ENCODE results near the gene PPIL6. TPM values are rescaled to one million over a fixed set of nuclear protein-coding genes. Genes with fewer than 3 reads are reported as not detected.
A peak's percentile ranks its signal among the peaks of the same experiment; 100 is the strongest.
"Not testable (repeated sequence)": the region's sequence is repeated elsewhere in the genome, so short reads cannot be mapped to it uniquely, and the experiment has no call there.

PPIL6 gene
- total RNA-seq, 1 donor from 2014 or later, result 0.58 TPM

DNA sequence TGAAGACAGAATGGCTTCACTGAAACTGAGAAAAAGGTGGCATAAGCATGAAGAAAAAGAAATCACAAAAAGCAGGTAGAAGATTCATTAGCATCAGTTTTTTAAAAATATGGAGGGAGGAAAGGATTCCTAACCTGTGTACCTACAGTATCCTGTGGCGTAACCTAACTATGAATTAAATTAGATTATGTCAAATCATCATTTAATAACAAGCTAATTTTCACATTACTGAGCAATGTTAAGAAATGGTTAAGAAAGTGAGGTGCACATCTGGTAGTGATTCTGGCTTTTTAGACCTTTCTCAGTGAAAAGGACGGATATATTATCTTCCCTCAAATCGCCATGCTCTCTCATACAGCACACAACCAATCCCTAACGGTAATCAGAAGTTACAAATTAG lies 70.7 kb downstream of the PPIL6 start:
- DNase-seq (ENCODE audit: extremely low read depth, low read depth, low spot score), result no peak

DNA sequence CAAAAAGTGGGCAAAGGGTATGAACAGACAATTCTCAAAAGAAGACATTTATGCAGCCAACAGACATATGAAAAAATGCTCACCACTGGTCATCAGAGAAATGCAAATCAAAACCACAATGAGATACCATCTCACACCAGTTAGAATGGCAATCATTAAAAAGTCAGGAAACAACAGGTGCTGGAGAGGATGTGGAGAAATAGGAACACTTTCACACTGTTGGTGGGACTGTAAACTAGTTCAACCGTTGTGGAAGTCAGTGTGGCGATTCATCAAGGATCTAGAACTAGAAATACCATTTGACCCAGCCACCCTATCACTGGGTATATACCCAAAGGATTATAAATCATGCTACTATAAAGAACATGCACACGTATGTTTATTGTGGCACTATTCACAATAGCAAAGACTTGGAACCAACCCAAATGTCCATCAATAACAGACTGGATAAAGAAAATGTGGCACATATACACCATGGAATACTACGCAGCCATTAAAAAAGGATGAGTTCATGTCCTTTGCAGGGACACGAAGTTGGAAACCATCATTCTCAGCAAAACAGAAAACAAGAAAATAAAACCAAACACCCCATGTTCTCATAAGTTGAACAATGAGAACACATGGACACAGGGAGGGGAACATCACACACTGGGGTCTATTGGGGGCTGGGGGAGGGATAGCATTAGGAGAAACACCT lies 75.9 kb downstream of the PPIL6 start:
- not testable (repeated sequence) for DNase-seq (ENCODE audit: extremely low read depth, low read depth, low spot score)

DNA sequence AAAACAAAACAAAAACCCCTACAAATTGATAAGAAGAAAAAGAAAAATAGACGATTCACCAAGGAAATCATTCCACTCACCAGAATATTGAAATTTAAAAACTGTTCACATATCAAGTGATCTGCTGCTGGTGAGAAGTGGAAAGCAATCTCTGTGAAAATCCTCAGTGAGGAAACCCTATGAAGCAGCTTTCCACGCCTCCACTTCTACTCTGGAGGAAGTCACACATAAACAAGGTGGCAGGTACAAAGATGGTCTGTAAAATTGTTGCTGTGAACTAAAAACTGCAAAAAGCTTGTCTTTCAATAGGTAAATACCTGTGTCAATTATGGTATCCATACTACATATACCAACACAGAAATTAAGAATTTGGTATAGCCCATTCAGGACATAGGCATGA lies 76.7 kb downstream of the PPIL6 start:
- DNase-seq (ENCODE audit: extremely low read depth, low read depth, low spot score), result no peak

GRCh38 chr6:109362102-109362884 lies 78.1 kb downstream of the PPIL6 start:
- DNase-seq (ENCODE audit: extremely low read depth, low read depth, low spot score), result no peak

DNA sequence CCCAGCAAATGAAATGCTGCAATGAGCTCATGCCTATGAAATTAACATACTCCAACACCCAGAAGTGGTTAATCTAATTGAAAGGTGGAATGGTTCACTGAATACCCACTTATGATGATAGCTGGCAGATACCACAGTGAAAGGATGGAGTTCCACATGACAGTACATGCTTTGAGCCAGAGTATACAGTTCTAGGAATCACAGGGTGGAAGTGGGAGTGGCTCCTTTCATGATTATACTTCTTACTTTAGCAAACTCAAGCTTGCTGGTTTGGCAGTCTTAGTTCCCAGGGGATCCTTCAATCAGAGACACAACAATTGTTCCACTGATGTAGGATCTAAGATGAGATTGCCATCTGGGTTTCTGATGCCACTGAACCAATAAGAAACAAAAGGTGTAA lies 79.6 kb downstream of the PPIL6 start:
- no peak for DNase-seq (ENCODE audit: extremely low read depth, low read depth, low spot score)

DNA sequence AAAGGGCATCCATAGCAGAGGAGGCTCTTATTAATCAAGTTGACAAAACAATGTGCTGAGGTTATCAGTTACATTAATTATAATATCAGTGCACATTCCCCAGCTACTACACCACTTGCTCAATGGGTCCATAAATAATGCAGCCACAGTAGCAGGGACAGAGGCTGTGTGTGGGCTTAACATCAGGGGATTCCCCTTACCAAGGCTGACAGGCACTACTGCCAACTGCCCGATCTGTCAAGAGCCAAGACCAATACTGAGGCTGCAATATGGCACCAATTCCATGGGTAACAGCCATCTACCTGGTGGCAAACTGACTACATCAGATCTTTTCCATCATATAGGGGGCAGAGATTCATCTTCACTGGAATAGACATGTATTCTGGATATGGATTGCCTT lies 80.1 kb downstream of the PPIL6 start:
- no peak for DNase-seq (ENCODE audit: extremely low read depth, low read depth, low spot score)

DNA sequence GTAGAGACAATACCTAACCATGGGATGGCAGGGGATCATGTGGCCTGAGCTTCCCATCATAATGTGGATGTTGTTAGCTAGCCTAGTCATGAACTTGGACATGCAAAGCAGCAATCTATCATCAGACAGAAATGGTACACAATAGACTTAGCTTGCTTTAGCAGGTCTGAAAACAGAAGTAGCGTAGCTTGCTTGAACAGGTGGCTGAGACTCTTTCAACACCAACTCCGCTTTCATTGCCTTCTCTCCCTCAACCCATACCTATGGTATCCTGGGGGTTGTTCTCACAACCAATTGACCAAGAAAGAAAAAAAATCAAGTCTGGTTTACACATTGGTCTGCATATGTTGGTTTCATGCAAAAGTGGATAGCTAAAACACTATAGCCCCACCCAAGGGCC lies 81.2 kb downstream of the PPIL6 start:
- no peak for DNase-seq (ENCODE audit: extremely low read depth, low read depth, low spot score)

- no peak for DNase-seq (ENCODE audit: extremely low read depth, low read depth, low spot score)
These were observed 82.2 kb downstream of the PPIL6 start for GRCh38 chr6:109358204-109358603.

DNA sequence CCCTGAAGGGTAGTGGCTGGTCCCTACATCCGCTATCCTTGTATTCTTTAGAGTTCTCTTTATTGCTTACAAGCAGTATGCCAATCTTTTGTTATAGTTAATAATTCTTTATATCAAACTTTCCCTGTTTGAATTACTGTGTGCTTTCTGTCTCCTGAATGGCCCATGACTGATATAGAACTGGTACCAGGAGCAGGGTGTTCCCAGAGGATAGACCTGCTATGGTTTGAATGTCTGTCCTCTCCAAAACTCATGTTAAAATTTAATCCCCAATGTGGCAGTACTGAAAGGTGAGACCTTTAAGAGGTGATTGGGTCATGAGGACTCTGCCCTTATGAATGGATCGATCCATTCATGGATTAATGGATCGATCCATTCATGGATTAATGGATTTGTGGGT lies 84.2 kb downstream of the PPIL6 start:
- no peak for DNase-seq (ENCODE audit: extremely low read depth, low read depth, low spot score)

DNA sequence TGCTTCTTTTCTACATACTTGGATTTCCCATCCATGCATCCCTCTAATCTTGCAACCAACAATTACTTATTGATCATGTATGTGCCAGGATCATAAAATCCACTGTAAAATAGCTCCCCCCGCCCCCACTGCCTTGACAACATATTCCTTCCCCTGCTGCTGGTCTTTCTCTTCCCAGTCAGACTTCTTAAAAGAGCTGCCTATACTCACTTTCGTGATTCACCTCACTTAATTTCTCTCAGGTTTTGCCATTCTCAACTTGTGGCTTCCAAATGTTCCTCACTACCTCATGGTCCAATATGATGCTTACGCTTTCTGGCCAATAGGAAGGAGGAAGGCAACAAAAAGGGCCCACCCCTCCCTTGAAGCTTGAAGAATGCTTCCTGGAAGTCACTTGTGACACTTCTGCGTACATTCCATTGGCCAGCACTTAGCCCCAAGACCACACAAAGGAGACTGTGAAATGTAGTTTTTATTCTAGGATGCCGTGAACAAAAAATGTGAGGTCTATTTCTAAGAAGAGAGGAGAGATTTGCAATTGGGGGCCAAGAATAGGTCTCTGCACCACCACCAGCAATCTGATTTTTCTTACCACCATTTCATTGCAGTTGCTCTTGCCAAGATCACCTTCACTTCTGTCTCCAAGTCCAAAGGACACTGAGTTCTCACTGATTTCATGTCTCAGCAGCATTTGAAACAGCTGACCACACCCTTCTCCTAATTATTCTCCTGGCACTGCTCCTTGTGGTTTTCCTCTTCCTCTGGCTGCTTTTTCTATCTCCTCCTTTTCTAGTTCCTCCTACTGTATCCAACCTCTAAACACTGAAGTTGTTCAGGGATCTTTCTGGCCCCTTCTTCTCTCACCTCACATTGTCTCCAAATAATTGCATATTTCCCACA lies 88.9 kb downstream of the PPIL6 start:
- DNase-seq (ENCODE audit: extremely low read depth, low read depth, low spot score), result no peak

GRCh38 chr6:109349419-109349987 lies 90.9 kb downstream of the PPIL6 start:
- DNase-seq (ENCODE audit: extremely low read depth, low read depth, low spot score), result peak; percentile 18

GRCh38 chr6:109348226-109348625 lies 92.2 kb downstream of the PPIL6 start:
- DNase-seq (ENCODE audit: extremely low read depth, low read depth, low spot score), result no peak

DNA sequence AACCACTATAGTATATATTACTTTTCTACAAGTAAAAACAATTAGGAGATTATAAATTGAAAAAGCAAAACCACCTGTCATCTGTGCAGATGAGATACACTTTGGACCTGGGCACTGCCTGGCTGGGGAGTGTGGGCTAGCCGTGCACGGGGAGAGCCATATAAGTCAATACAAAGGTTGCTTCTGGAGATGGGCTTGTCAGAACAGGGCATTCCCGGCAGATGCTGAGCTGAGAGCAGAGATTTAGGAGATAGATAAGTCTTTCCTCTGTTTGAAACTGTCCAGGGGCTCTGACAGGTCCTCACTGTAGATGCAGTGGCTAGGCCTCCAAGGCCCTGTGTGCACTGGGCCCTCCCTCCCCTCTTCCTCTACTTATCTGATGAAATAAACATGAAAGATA lies 92.6 kb downstream of the PPIL6 start:
- DNase-seq (ENCODE audit: extremely low read depth, low read depth, low spot score), result no peak

- no peak for DNase-seq (ENCODE audit: extremely low read depth, low read depth, low spot score)
These were observed 94.4 kb downstream of the PPIL6 start for GRCh38 chr6:109345986-109346385.

GRCh38 chr6:109344226-109344625 lies 96.2 kb downstream of the PPIL6 start:
- DNase-seq (ENCODE audit: extremely low read depth, low read depth, low spot score), result no peak

DNA sequence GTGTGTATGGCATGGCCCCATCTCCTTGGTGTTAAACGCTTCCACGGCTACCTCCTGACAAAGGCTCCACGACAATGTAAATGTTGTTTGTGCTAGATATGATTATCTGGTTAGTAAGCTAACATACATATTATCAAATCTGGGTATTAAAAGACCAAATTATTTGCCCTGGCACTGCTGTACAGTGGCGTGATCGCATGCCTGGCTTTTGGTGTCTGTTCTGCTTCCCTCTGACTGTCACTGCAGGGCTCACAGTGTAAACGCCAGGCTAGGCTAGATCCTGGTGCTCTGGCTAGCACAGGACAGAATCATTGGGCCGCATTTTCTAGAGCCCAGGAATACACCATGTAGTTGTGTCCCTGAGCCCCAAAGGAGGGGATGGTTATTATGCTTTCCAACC lies 96.9 kb downstream of the PPIL6 start:
- no peak for DNase-seq (ENCODE audit: extremely low read depth, low read depth, low spot score)

- DNase-seq (ENCODE audit: extremely low read depth, low read depth, low spot score), result no peak
These were observed 97.5 kb downstream of the PPIL6 start for GRCh38 chr6:109342911-109343310.

DNA sequence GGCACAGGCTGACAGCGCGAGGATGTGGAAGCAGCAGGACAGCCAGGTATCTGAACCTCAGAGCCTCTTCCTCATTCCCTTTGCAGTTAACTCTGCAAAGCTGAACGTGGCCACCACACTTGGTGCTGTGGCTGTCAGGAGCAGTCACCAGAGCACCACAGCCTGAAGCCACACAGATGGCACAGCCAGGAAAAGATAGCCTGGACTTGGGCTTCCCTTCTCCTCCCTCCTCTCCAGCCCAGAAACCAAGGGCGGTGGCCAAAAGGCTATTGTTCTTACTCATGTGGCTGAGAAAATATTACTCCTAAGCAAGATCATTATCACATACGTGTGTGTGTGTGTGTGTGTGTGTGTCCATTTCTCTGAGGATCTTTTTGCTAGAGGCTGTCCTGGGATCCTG lies 97.9 kb downstream of the PPIL6 start:
- no peak for DNase-seq (ENCODE audit: extremely low read depth, low read depth, low spot score)

- DNase-seq (ENCODE audit: extremely low read depth, low read depth, low spot score), result no peak
These were observed 99.6 kb downstream of the PPIL6 start for GRCh38 chr6:109340811-109341210.
